Activated CD8-positive, alpha-beta memory T cell treated with anti-CD3 and anti-CD28 coated beads for 36 hours (primary cell): ENCODE measurements around the gene HPGD. TPM values are rescaled to one million over a fixed set of nuclear protein-coding genes. Genes with fewer than 3 reads are reported as not detected.

Experiments
- CTCF ChIA-PET: fragments of 350-600 bp; sonication (Branson Sonifier 250); formaldehyde crosslinking; loops from one replicate; lab custom pipeline; 2021; ENCODE audit warnings: antibody characterized with exemption; lab: Charles Lee
- POLR2A ChIA-PET: fragments of 350-600 bp; sonication (Branson Sonifier 250); formaldehyde crosslinking; loops from one replicate; lab custom pipeline; 2021; ENCODE audit warnings: antibody characterized with exemption; lab: Charles Lee
- total RNA-seq, 2 experiments: library from RNA; stranded (reverse); gene quantifications; one replicate each; pipeline ENCODE4 v1.2.3, GENCODE V29; 2021

Gene HPGD
- 1 to 10 TPM; 1.7 to 2.0 TPM for total RNA-seq

DNA sequence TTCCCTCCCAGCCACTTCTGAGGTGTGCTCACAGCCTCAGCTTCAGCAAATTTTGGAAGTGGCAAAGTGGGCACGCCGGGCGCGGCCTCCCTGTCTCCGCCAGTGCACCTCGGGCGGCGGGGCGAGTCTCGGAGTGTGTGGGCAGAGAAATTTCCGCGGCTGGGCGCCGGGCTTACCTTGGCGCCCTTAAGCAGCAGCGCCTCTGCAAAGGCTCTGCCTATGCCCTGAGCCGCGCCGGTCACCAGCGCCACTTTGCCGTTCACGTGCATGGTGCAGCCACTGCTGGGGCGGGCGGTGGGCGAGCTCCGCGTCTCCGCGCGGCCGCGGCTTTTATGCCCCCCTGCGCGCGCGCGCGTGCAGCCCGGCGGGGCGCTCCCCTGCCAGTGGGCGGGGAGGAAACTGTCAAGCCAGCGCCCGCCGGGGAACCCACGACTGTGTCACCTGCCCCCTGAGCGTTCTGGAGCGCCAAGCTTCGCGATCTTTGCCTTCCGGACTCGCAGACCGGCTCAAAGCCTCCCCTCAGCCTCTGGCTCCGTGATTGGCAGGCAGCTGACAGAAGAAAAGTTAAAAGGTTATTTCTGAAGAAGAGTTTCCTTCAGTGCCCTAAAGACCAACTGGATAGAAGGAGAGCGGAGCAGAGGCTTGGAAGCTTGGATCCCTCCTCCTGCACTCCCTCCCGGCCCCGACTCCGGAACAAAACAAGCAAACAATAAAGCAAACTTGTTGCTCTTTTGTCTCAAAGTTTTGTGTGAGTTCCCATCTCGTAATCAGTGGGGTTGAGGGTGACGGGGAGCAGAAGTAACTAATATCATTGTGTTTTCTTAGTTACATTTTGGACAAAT lies at the start of gene HPGD:
TSS of gene HPGD (minus strand) at position 306 of the 842 bp plus-strand sequence. CDS start at position 269, 37 bp downstream.
- CTCF ChIA-PET, result interaction anchor here (0.7 kb wide), 1 partner anchor 163 kb away, joined by 4 read pairs; no protein-coding TSS in a partner anchor
- POLR2A ChIA-PET, result no interaction called here

DNA sequence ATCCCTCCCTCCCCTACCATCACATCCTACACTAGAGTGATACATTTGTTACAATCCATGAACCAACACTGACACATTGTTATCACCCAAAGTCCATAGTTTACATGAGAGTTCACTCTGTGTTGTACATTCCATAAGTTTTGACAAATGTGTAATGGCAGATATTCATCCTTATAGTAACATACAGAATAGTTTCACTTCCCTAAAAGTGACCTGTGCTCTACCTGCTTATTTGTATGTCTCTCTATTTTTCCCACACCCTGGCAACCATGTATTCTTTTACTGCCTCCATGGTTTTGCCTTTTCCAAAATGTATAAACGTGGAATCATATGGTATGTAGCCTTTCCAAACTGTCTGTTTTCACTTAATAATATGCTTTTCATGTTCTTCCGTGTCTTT lies 42.2 kb upstream of the HPGD start:
- CTCF ChIA-PET, result no interaction called here

DNA sequence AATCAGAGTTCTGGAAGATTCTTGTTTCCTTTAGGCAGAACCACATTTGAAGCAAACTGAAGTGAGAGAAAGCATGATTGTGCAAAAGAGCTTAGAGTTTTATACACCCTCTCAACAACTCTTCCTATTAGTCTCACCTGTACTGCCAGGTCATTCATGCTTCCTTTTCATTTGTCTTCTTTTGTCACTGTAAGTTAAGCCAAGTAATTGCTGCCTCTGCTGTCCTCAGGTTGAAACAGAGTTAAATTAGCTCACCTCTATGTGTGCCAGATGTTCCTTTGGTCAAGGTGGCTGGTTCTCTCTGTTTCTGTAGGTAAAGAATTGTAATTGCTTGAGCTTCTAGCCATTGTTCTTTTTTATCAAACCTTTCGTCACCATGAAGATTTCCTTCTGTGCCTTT lies 41.1 kb upstream of the HPGD start:
- ChIA-PET POLR2A (no interaction called here), CTCF (no interaction called here)

More for the DNA sequence above, 42.2 kb upstream of the HPGD start:
- POLR2A ChIA-PET, result no interaction called here

DNA sequence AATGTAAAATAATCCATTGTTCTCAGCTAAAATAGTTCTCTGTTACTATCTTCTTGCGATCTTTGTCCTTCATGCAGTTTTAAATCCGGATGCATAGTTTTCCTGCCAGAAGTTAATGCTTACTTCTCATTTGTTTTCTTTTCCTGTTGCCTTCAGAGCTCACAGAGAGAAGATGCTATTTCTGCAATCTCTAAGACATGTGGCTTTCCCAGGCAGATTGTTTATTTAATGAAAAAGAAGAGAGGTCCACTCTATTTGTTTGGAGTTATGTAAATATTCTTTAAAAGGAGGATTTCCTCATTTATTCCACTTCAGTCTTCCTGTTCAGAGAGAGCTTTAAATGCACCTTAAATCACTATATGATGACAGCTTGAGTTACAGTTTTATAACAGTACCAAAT lies 39.3 kb upstream of the HPGD start:
- ChIA-PET POLR2A (no interaction called here), CTCF (no interaction called here)

DNA sequence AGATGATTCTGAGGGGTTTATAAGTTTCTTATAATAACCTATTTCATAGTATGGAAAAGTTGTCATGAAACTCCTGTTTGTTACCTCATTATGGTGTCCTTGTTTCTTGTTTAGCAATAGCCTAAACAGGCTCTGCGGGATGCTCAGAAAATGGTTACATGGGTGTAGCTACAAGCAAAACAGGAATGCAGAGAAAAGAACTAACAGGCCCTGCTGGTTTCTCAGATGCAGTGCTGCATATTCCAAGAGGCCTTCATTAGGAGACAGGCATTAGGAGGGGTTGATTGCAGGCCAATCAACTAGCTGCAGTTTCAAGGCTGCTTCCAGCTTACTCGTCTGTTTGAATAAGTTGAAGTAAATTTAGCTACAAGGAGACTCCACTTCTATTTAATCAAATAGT lies 37.6 kb upstream of the HPGD start:
- POLR2A ChIA-PET, result no interaction called here
- CTCF ChIA-PET, result no interaction called here

DNA sequence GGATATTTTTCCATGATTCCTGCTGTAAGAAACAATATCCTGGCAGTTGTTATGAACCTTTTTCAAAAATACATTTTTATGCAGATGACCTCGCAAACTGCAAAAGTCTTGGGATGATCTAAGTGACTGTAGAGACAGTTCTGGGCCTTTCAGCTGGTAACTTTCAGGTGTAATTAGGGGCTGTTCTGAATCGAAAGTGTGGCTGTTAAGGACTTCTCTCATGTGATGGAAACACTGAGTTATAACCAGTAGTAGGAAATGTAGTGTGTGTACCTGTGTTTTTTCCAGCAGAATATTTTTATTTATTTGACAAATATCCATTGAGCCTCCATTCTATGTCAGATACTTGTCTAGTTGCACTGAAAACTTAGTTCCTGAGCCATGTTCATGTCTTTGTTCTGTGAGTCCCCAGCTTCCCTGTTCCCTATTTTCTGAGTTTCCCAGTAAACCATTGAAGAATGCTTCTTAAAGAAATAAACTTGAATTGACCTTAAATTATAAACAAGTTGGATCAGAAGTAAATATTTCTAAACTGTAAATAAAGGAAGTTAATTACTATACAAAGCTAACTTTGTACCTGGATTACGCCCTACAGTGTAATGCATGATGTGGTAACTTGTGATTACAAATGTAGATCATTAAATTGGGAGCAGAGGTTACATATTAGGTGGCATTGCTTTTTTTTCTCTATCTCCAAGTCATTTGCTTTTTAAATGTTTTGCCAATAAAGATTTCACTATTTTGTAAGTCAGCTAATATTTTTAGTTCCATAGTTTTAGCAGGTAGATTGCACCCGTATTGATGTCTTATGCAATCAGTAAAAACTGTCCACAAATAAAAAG lies 33.7 kb upstream of the HPGD start:
- POLR2A ChIA-PET, result no interaction called here
- CTCF ChIA-PET, result no interaction called here

DNA sequence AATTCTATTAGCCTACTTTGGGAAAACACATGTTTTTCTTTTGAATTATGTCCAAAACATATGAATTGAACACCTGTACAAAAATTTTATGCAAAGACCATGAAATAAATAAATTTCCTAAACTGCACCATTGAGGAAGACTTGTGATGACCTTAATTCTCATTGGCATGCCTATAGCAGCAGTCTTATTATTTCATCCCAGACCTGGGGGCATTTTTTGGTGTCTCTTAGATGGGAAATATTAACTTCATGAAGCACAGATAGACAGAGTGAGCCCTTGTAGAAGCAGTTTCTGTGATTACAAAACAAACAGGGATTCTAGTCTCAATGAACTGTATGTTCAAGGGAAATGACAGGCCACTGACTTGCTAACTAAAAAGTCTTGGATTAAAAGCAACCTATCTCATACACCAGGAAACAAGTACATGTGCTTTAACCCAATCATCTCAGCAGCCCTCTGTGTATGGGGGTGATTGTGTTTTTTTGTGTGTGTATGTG lies 32.0 kb upstream of the HPGD start:
- ChIA-PET POLR2A (no interaction called here), CTCF (no interaction called here)

DNA sequence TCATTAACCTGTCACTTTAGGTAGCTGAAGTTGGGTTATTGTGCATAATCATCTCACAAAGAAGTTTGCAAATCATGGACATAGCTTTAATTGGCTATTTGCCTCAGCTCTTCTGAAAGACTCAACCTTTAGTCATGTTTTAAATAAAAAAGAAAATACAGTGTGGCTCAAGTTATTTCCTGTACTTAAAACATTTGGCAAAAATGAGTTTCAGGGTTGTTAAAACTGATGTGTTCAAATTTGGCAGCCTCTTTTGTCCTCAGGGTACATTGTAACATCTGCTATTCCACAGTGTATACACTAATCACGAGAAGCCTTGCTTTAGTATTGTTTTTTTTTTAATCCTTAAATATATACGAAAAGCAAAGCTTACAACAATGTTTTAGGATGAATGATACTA lies 31.5 kb upstream of the HPGD start:
- POLR2A ChIA-PET, result no interaction called here
- CTCF ChIA-PET, result no interaction called here

DNA sequence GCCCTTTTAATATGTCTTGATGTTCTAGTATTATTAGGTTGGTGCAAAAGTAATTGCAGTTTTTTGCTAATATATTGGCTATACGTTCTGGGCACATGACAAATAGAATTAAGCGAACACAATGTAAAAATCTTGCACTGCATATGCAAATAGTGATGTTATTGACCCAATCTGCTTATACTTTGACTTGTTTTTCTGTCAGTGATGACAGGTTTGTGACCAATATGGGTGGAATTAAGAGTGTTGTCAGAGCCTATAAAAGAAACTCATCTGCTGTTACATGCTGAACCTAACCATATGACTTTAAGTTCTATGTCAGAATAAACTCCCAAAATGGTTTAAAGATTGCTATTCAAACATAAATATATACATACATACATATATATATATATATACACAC lies 30.7 kb upstream of the HPGD start:
- CTCF ChIA-PET, result no interaction called here

DNA sequence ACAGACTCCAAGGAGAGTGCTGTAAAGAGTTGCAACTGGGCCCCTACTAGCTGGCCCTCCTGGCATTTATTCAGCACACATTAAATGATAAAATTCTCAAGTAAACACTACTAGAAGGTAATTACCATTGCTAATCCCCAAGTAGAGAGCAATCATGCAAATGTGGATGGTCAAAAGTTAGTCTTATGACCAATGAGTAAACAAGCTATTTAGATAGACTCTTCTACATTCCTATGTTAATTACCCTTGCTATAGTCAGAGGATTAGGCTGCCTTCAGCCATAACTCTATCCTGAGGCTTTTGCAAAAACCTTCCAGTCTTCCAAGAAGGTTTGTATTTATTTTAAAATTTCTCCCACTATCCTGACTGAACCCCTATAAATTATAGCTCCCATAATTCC lies 28.3 kb upstream of the HPGD start:
- POLR2A ChIA-PET, result no interaction called here
- CTCF ChIA-PET, result no interaction called here

More for the DNA sequence above, 30.7 kb upstream of the HPGD start:
- POLR2A ChIA-PET, result no interaction called here

DNA sequence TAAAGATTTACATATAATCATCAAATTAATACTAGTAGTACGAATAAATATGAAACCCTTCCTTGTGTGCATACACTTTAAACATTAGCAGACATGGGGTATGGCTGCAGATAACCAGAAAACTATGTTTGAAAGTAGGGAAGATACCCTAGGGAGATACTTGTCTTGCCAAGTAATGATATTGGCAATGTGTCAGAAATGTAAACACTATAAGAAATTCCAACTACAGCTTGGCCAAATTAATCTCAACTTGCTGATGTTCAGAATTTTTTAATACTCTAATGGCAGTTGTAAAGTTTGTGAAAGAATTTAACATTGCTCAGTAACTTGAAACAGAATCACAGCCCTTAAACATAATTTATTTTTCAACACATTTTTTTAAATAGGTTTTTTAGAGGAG lies 27.4 kb upstream of the HPGD start:
- ChIA-PET CTCF (no interaction called here), POLR2A (no interaction called here)

DNA sequence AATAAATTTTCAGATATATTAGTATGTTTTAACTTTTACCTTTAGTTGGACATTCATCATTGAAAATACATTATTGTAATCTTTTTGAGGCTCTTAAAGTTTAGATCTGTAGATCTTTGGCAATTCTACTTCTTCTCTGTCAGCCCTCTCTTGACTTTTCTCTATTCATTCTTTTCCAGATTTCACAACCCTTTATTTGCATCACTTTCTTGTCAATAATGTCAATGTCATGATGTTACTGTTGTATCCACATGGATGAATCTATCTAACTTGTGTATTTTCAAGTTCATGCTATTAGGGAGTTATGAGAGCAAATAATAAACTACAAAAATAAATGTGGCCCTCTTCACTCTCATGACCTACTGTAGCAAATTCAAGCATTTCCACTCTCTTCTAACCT lies 23.0 kb upstream of the HPGD start:
- ChIA-PET CTCF (no interaction called here), POLR2A (no interaction called here)

DNA sequence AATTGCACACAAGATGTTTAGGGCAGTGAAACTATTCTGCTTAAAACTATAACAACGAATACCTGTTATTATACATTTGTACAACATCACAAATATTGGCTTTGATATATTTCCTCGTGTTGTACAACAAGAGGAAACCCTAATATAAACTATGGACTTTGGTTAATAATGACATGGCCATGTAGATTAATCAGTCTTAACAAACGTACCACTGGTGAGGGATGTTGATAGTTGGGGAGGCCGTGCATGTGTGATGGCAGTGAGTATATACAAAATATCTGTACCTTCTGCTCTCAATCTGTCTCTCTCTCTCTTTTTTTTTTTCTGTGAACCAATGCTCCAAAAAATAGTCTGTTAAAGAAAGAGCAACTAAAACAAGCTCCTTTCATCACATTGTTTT lies 22.2 kb upstream of the HPGD start:
- ChIA-PET CTCF (no interaction called here), POLR2A (no interaction called here)

DNA sequence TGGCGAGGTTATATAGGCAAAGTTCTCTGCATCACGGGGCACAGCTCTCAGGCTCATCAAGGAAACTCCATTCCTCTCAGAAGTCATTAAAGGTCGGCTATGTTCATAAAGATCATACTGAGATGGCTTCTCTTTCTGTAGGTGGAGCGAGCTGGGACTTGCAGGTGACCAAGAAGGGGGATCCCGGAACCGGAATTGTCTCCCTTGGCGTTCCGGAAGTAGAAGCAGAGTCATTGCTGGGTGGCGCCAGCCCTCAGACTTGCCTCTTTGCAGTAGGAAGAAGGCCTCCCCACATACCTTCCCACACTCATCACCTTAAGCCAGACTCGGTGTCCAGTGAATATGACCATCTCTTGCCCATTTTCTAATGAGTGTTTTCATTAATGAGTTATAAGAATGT lies 17.9 kb upstream of the HPGD start:
- CTCF ChIA-PET, result no interaction called here
- POLR2A ChIA-PET, result no interaction called here

DNA sequence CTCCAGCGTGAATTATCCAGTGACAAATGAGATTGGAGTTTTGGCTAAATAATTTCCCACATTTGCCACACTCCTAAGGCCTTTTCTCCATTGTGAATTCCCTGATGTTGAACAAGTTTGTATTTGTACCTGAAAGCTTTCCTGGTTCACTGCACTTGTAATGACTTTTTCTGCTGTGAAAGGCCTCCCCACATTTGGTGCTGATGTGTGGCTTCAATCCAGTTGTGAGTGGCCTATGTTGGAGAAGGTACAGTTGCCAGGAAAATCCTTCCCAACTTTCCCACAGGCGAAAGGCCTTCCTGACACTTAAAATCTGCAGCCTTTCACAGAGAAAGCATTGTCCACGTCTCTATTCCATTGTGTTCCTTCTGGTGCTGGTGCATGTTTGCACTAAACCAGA lies 17.3 kb upstream of the HPGD start:
- ChIA-PET POLR2A (interaction anchor here (0.5 kb wide), 1 partner anchor 16 kb away, joined by 7 read pairs; no protein-coding TSS in a partner anchor), CTCF (no interaction called here)

DNA sequence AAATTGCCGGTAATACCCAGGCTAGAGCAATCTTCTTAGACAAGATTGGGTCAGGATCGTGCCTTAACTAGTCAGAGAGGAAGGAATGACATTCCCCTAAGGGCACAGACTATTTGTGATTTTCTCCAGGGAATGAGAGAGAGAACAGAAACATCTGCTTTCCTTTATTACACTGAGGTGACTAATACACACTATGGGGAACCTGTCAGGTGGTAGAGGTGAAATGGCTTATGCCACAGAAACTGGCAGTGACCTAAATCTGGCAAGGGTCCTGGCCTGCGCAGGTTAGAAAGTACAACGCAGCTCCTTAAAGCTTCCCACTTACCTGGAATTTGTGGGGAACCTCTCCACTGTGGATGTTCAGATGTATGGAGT lies 16.6 kb upstream of the HPGD start:
- POLR2A ChIA-PET, result no interaction called here
- CTCF ChIA-PET, result no interaction called here

DNA sequence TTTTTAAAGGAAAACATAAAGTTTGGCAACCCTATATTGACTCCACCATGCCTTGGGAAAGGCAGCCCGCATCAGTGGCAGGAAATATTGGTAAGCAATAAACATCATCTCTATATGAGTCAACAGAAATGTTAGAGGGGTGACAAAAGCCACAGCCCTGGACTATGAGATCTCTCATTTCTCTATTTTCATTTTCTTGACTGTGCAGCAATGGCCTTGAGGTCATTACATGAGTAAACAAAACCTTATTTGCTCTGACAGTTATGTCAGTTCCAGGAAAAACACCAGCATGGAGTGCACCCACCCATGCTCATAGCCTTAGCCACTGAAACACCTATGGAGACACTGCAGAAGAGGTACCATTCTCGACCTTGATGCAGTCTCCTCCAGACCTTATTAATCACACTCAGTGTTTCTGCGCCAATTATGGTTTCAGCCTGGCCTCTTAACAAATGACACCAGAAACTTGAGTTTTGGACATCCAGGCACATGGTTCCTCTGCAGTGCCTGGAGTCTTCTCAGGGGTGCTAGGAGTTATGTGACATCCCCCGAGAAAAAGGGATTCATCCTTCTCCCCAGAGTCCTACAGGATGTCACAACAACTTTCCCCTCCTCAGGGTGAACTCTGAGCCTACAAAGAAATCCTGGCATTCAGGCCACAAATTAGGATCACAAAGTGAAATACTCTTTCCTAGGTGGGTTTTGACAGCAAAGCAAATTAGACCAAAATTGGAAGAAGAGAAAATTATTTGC lies 16.0 kb upstream of the HPGD start:
- POLR2A ChIA-PET, result no interaction called here
- CTCF ChIA-PET, result no interaction called here

DNA sequence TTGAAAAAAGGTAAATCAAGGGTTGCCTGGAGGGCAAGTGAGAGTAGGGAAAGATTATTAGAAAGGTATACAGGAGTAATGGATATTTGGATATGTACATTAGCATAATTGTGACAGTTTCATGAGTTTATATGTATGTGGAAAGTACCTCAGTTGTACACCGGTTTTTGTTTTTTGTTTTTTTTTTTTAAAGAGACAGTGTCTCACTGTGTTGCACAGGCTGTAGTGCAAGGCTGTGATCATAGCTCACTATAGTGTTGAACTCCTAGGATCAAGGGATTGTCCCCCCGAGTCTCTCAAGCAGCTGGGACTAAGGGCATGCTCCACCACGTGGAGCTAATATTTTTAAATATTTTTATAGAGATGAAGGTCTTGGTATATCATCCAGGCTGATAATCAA lies 15.3 kb upstream of the HPGD start:
- ChIA-PET CTCF (no interaction called here), POLR2A (no interaction called here)

DNA sequence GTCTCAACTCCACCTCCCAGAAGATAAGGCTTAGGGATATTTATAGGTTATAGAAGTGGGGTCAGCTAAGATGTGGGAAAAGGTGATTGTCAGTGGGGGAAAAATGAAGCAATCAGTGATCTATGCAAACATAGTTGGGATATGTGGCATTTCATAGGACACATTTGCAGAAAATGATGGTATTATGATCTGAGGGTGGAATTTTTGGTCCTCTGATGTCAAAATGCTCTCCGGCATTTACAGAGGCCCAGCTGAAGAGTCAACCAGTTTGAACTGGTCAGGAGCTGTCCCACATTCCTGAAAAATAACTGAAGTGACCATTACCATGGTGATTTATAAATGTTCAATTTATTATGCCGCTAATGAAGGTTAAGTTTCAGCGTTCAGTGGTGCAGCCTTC lies 12.2 kb upstream of the HPGD start:
- POLR2A ChIA-PET, result no interaction called here
- CTCF ChIA-PET, result no interaction called here

DNA sequence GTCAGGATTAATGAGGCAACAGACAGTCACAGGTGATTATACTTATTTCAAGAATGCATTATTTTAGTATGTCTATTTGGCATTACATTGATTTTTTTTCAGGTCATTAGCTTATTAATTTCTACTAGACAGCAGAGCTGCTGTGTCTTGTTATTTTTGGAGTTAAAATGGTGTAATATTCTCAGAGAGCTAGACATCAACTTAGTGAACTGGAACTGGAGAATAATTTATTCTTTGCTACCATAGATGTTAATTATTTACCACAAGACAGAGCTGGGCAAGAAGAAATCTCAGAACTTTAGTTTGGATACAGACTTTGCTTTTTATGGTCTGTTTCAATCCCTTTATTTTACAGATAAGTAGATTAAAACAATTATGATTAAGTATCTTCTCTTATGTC lies 10.2 kb upstream of the HPGD start:
- ChIA-PET POLR2A (no interaction called here), CTCF (no interaction called here)
